Caki2 (cell line): ENCODE measurements around the gene ALK. TPM values are rescaled to one million over a fixed set of nuclear protein-coding genes. Genes with fewer than 3 reads are reported as not detected.

Experiments used
- DNase-seq: peaks from one replicate; pipeline ENCODE4 v3.0.0-alpha.2; 2015; ENCODE audit warnings: low read depth
- in situ Hi-C: cut with HindIII; loops from 2 replicates; pipeline ENCODE4 v1.10.0; 2016; ENCODE audit warnings: low sequenced_read_pairs, low pct_unique_long_range_greater_than_20kb, mixed read lengths
- total RNA-seq: library from RNA; depleted of rRNA; stranded (reverse); fragments of >200 nt; shearing (Covaris generic); gene quantifications from 2 replicates; pipeline ENCODE4 v1.2.3, GENCODE V29; 2014; ENCODE audit warnings: low replicate concordance

The ALK gene
- total RNA-seq, 1 experiment from 2014 or later = not detected

DNA sequence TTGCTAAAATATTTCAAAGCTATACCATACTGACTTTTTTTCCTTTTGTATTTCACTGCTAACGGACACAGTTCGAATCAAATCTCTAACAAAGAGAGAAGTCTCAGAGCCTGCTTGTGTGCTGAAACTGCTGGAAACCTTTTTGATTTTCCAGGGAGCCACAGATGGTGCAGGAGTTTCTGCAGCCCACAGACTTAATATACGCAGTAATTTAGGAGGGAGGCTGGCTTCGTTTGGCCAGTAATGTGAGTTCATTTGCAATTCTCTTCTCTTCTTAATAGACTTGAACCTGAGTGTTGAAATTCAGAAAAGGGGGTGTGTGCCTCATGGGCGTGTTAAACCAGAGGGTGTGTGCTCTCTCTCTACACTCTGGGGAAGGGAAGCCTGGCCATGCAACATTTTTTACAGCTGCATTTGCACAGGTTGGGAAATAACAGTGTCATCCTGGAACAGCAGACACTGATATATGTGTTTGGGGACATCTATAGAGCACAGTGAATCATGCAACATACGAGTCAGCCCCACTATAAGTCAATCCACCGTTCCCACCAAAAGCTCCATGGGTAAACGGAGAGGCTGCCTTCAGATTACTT is 473.2 kb downstream of the ALK start:
- no peak for DNase-seq
- in situ Hi-C loops = no loop called here

DNA sequence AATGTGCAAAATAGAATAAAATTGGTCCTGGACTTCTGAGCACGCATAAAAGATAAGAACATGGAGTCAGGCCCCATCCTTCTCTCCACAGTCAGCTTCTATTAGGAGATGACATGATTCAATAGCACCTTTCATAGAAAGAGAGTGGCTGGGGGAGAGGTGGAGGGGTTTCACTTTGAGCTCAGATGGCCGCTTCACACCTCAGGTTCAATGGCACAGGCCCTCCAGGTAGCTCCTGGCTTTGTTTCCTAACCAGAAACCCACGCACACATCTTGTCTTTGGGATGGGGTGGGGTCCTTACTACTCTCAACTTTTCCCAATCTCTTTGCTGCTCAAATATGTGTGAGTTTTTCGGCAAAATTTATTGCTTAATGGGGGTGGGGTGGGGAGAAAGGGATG is 473.9 kb downstream of the ALK start:
- DNase-seq = no peak
- in situ Hi-C loops = no loop called here

DNA sequence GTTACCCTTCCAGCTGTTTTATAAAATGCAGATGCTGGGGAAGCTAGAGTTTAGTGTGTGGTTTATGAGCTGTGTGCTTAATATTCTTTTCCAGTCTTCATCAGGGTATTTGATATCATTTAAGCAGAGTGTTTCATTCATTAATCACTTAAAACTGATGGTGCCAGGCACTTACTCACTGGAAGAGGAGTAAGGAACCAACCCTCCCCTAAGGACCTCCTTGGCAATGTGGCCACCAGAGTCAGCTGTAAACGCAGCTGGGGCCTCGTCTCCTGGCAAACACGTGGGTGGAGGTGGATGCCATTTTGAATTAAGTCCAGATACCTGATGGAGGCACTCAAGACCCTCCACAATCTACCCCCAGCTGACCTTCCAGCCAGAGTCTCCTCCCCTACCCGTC is 474.5 kb downstream of the ALK start:
- no peak for DNase-seq
- in situ Hi-C loops = no loop called here

DNA sequence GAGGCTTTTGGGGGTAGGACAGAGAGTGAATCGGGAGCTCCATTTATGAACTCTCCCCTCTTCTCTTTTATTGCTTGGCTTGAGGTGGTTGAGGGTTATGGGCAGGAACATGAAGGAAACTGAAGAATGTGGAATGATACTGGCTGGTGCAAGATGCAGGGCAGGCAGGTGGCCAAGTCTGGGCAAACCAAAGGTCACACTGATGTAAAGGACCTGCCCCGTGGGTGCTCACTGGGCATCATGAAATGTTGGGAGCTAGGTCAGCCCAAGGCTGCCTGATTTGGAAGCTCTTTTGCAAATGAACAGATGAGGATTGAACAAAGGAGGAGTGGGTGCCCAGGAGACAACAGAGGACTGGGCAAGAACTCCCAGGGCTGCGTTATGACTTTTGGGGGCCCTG is 477.2 kb downstream of the ALK start:
- in situ Hi-C loops = no loop called here
- no peak for DNase-seq

DNA sequence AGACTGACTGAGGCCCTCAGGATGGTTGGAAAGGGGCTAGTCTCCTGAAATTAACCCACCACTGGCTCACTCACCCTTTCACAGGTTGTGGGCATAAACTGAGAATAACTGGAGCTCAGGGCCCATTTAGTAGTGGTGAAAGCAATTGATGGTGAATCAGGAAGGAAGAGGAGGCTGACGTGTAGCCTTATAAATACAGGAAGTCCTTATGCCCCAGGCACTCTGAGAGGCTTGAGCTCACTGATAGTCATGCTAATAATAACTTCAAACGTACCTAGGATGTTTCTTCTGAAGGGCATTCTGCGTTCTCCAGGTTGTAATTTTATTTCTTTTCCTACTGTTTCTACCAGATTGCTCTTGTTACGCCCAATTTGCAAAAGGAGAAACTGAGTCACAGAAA is 477.8 kb downstream of the ALK start:
- in situ Hi-C loops = no loop called here
- no peak for DNase-seq

DNA sequence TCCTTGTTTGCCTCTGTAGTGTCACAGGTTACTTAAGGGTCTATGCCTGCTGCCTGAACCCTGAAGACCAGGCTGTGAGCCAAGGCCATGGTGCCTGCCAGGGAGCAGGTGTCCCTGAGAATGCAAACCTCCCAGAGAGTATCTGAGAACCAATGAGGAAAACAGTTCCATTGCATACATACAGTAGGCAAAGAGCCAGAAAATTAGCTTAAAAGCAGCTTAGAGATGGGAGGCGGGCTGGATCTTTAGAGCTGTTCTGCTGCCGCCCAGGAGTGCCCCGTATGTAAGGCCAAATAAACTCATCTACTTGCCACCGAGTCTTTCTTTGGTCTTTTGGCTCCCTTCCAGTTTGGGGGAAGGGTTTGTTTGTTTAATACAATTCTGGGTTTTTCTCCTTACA is 478.2 kb downstream of the ALK start:
- in situ Hi-C loops = no loop called here
- DNase-seq = no peak

DNA sequence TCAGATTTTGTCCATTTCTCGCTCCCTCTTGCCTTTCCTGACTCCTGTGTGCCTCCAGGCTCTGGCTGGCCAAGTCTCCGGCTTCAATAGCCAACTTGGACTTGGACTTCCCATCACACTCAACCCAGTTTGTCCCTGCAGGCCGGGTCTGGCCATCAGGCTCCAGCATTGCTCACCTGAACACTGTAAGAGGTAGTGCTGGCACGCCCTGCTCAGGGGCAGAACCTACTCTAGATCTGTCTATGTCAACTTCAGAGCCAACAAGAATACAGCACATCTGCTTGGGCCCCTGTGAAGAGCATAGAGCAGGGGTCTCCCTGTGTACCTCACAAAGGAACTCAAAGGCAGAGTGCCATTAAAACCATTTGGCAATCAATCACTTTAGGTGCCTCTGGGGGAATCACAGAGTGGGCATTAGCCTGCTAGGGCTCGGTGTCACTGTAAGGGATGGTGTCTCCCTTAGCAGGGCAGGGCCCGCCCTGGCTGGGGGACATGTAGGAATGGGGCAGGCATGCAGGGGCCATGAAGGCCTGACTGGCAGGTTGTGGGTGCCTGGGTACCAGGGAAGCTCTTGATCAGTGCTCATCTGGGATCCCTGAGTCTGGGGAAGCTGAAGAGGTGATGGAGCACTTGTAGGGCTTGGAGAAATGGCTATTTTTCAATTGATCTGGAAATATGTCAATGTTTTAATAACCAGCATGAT is 480.3 kb downstream of the ALK start:
- DNase-seq = no peak
- in situ Hi-C loops = no loop called here

DNA sequence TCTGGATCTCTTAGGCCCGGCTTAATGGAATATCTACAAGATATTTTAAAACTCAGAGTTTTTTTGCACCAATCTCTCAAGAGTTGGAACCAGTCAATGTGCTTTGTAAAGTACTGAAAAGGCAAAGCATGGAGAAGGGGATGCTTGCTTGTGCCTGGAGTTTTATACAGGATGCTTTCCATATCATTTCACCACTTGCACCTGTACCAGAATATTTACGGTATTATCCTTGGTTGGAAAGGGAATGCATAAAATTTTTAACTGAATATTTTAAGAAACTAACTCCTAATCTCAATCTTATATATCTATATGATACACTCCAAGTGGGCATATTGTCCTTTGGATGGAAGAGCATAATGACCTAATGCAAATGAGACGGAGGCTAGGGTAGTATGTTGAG is 487.5 kb downstream of the ALK start:
- DNase-seq = no peak
- in situ Hi-C loops = no loop called here

DNA sequence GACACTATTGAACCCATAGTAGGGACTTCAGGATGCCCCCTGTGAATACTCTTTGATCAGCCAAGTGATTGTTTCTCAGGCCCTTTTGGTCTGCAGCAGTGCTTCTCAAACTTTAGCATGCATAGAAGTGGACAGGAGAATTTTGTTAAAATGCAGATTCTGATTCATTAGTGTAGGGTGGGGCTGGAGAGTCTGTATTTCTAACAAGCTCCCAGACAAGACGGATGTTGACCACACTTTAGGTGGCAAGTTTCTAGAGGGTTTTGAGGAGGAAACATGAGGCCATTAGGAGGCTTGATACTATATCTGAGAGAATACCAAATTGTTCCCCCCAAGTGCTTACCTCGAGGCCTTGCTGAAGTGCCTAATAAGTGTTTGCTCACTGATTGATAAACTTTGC is 488.3 kb downstream of the ALK start:
- DNase-seq = no peak
- in situ Hi-C loops = no loop called here

DNA sequence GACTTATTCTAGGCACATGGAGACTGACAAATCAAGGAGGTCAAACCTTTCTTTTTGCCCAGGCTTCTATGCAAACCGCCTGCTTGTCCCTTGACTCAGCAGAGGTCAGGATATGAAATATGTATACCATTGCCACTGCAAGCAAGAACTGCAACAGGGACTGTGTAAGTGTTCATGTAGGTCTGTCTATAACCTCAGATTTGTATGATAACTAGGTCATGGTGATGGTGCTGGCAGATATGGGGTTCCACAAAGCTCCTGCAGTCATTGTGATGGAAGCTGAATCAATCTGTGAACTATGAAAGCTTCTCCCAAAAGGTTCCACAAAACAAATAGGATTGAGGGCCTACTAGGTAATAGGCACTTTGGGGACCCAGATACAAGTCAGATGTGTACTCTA is 489.9 kb downstream of the ALK start:
- DNase-seq = no peak
- in situ Hi-C loops = no loop called here

DNA sequence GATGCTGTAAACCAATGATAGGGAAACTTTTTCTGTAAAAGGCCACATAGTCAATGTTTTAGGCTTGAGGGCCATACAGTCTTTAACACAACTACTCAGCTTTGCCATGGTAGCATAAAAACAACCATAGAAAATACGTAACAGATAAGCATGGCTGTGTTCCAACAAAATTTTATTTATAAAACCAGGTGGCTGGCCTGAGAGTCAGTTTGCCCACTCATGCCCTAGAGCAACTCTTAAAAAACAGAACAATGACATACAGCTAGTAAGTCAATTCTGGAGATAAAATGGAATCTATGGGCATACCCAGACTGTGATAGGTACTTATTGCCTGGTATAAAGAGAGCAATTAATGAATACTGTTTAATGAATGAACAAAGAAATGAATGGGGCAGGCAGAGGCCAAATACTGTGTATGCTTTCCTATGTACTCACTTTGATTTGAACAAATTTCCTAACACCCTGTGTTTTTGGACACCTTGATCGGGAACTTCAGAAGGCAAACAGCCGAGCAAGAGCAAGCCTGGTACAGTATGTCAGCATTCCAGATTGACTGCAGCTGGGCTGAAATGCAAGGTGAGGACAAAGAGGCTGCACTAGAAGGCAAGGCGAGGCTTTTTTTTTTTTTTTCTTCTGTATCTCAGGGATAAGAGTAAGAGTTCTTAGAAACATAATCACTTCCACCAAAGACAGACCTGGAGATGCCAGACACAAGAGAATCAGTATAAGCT is 490.8 kb downstream of the ALK start:
- in situ Hi-C loops = no loop called here
- no peak for DNase-seq

DNA sequence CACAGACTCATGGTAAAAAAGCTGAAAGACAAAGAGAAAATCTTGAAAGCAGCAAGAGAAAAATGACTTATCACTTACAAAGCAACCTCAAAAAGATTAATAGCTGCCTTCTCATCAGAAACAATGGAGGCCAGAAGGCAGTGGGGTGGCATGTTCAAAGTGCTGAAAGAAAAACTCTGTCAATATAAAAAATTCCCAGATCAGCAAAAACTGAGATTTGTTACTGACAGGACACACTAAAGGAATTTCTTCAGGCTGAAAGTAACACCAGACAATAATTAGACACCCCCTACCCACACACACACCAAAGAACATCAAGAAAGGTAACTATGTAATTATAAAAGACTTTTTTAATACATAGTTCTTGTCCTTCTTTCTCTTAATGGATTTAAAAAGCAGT is 495.0 kb downstream of the ALK start:
- DNase-seq = no peak
- in situ Hi-C loops = no loop called here

DNA sequence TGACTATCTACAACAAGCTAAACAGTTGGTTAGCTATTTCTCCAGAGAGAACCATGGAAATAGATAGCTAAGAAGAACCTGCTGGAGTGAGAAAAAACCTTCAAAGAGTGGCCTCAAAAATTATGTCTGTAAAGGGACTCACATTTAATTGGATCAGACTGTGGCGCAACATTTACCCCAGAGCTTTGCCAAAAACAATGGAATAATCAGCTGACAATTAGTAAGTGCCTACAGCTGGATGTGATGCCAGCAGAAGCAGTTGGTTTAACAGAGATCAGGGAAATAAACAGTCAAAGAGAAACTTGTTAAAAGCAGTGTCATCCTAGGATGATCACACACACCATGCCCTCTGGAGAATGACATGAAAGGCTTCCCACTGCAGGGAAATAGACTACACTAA is 495.5 kb downstream of the ALK start:
- no peak for DNase-seq
- in situ Hi-C loops = no loop called here

DNA sequence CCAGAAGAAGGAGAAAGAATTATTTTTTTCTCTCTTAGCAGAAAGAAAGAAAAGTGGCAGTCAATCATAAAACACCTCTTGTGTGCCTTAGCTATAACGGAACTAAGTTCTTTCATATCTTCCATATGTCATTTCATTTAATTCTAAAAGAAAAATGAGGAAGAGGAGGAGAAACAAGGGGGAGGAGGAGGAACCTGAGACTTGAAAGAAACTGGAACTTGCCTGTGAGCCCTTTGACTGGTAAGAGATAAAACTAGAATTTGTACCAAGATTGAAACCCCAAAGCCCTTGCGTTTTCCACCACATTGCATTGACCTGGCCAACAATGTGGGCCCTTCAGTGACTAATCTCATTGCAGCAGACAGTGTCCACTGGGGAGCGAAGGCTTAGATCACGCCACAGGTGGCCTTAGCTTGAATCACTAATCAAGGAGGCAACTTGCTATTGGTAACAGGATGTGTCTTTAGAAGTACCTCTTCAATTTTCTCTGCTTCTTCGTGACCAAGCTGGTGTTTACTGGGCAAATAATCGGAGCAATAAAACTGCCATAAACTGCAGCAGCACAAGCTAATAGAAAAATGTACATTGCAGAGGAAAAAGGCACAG is 498.2 kb downstream of the ALK start:
- no peak for DNase-seq
- in situ Hi-C loops = no loop called here

DNA sequence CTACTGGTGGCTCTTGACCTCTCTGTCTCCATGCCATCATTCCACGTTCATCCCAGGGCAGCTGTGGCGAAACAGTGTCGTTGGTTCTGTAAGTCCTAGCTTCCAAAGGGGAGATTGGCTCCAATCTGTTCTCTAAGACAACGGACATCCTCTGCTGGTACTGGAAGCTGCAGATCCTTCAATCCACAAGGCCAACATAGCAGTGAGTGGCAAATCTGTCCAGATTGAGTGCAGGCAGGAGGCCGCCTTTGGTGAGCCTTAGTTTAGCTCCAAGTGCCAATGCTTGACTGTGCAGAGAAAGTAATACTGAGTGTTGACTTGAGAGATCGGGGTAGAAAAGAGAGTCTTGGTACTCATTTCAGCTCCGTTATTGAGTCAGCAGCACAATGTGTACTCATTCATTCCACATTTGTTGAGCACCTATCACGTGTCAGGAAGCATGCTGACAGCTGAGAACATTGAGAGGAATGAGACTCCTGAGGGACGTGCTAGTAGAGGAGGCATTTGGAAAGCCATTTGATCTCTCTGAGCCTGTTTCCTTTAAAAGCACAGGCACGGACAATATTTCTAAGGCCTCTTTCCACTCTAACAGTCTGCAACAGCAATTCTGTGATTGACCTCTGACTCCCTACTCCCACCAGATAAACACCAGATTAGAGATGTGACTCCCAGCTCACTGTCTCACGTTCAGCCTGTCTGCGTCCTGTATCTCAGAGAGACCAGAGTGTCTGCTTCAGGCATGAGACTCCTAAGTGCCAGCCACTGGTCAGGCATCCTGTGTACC is 500.2 kb downstream of the ALK start:
- in situ Hi-C loops = no loop called here
- no peak for DNase-seq

DNA sequence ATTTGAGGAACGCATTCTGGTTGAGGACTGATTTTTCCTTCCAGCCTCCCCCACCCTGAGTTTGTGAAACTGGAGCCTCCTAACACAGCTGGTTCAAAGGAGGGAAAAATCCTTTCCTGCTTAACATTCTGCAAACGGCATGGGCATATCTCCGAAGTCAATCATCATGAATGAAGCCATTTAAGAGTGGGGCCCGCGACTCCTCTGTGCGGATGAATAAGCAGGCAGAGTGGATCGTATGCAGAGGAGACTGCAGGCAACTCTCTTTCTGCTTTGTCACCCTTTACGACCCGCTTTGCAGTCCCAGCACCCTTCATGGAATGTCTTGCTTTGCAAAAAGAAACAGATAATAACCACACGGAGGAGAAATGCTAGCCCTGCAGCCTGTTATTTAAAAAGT is 500.9 kb downstream of the ALK start:
- in situ Hi-C loops = no loop called here

DNA sequence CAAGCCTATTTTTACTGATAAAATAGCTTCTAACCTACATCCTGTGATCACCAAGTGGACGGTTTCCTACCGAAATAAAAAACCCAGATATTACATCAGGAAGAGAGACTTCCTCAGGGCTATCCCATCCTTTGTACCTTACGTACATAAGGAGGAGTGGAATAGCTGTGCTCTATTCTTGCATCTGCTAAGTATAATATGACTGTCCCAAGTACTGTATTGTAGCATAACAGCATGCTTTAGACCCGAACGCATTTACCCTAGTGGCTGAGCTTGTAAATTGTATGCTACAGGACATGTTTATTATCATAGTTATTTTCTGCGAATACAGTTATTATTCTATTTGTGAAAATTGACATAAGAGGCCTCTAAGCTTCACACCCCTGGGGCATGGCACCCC is 503.8 kb downstream of the ALK start:
- in situ Hi-C loops = no loop called here
- DNase-seq = no peak

More for the DNA sequence above, 500.9 kb downstream of the ALK start:
- no peak for DNase-seq

DNA sequence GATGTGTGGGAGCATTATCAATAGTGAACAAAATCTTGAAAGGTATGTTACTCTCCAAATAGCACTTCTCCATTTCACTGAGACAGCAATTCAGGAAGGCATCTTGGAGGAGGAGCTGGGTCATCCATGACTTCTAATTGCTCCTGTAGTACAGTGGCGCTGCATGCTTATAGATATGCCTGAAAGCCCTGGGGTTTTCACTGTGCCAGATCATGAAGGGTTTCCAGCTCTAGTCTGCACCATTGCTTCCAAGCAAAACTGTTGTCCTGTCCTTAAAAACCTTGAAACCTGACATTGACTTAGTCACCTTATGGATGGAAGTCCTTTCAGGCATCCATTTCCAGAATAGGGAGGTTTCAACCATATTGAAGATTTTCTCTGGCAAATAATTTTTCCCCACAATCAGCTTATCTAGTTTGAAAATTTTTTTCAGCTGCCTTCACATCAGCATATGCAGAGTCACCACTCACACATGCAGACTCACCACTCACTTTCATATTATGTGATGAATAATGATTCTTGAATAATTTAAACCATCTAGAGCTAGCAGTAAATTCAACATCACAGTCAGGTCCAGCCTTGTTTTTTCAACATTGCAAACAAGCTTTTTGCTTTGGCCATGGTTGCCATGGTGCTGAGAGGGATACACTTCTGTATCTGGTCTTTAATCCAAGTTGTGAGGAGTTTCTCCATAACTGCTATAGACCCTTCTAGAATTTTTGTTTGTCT is 509.0 kb downstream of the ALK start:
- in situ Hi-C loops = no loop called here
- no peak for DNase-seq
